Stimulated activated CD8-positive, alpha-beta memory T cell treated with anti-CD3 and anti-CD28 coated beads, Interleukin-12 subunit alpha, Interleukin-12 subunit beta, amount 100 ng/mL, for 1 hour (primary cell): ENCODE results near the gene ZNF106.

ENCODE experiments used
- DNase-seq: peaks from one replicate; pipeline ENCODE4 v3.0.0-alpha.2; 2020; ENCODE audit warnings: low read depth

Gene ZNF106

DNA sequence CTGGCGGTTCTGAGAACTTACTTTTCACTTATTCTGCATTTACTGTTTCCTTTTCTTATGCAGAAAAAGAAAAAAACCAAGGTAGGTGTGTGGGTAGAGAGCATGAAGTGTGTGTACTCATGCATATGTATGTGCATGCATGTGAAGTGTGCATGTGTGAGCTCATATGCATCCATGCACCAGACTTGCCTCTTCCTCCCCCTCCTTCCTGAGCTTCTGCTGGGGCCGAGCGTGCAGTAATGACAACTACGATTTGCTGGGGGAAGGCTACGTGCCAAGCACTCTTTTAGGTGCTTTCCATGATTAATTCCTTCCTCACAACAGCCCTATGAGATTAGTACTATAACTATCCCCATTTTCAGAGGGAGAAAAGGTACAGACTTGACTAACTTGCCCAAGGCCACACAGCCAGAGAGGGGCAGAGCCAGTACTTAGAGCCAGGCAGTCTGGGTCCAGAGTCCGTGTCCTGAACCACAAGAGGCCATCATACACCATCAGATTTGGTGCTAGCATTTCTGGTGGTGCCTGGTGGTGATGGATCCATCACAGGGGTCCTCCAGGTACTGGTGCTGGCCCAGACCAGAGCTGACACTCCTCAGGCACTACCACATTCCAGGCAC lies 85.0 kb downstream of the ZNF106 start:
- no peak for DNase-seq

DNA sequence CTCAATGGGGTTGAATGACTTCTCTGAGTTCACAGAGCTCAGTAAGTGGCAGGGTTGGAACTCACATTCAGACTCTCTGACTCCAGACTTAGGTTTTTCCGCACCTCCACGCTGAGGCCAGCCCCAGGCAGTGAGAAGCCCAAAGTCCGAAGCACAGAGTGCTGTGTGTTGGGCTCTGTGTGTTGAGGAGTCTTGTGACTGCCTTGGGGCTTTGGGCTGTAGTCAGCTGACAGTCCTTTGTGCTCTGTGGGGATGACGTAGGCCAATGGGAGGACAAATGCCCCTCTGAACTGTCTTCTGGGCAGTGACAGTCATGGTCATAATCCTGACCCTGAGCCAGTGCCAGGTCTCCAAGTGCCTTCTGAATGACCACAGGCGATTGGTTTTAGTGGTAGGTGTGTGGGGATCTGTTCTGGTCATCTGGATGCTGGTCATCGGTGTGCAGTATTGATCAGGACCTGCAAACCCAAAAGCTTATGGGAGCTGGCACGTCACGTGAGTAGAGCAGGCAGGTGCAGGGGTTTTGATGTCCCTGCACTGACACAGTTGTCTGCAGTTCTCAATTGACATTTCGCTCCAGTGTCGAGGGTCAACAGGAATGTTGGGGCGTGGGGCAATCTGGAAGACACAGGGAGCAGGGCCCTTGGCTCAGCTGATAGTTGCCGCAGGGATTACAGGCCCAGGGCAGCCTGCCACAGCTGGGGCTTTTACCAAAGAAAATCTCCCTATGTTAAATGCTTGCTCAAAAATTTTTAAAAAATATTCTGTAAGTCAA lies 86.3 kb downstream of the ZNF106 start:
- DNase-seq, result no peak

DNA sequence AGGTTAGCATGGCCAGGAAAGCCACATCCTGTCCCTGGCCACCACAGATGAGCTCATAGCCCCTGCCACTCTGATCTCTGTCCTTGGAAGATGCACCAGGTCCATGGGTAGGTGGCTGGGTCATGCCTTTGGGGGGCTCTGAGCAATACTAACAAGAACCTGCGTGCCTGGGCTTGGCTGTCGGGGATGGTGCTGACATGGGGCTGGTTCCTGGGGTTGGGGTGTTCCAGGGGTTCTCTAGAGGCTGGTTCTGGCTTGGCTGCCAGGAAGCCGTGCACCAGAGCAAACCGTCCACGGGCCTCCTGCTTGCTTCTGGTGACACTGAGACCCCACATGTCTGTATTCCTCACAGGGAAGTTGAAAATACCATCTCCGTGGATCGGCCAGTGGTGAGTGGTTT lies 87.6 kb downstream of the ZNF106 start:
- DNase-seq, result no peak

DNA sequence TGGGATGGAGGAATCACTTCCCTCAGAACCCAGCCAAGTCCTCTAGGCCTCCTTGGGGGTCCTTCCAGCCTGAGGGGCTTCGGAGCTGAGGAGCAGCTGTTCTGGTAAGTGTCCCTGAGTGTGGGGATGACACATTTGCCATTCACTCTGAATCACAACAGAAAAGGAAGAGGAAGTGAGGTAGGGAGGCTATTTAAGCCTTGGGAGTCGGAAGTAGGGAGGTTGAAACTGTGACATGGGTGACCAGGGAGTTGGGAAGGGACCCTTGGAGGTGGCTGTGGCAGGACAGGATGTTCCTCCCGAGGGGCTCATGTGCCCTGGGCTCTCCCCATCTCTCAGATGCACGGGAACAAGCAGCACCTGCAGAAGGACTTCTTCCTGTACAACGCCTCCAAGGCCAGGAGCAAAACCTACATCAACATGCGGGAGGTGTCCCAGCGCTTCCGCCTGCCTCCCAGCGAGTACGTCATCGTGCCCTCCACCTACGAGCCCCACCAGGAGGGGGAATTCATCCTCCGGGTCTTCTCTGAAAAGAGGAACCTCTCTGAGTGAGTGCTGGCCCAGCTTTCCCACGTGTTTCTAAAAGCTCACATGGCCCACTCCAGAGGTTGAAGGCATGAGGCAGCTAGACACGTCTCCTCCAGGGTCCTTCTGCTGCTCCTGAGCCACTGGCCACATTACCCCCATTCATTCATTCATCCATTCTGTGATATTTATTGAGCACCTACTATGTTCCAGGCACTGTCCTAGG lies 88.3 kb downstream of the ZNF106 start:
- no peak for DNase-seq

DNA sequence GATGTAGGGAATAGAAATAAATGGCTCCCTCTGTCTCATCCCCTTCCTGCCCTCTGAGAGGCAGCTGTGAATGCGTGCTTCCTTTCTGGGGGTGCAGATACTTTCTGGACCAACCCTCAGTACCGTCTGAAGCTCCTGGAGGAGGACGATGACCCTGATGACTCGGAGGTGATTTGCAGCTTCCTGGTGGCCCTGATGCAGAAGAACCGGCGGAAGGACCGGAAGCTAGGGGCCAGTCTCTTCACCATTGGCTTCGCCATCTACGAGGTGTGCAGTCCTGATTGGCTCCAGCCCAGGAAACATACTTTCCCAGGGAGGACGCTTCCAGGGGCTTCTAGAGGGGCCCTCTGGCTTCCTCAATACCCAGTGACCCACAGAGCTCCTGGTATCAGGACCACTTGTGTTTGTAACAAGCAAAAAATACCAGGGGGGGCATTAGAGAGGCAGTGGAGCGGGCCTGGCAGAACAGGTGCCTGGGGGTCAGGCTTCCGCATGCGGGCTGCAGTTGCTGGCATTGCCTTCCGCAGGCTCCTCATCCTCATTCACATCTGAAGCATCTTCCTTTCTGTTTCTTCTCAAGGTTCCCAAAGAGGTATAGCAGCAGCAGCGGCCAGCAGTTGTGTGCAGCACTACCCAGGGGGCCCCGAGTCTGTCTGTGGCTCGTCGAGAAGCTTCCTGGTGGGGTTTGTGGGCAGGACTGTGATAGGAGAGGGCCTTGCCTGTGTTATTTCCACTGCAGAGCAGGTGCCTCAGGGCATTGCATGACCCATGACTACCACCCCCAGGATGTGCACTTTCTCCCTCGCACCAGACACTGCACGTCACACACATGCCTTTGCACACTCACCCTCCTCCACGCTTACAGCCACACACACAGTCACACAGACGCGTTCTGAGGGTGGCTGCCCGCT lies 89.1 kb downstream of the ZNF106 start:
- DNase-seq, result no peak

DNA sequence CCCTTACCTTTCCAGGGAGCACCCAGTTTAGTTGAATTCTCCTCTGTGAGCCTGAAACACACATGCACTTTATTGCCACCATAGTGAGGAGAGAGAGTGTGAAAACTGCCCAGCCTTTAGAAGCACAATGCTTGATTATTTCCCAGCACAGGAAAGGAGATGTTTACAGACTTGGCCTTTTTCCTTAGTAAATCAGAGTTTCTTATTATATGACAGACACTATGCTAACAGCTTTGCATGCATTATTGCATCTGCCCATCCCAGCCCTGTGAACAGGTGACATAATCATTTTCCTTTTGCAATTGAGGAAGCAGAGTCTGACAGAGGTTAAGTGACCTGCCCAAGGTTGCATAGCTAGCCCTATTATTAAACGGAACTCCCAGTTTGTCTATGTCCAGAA lies 95.1 kb downstream of the ZNF106 start:
- no peak for DNase-seq

DNA sequence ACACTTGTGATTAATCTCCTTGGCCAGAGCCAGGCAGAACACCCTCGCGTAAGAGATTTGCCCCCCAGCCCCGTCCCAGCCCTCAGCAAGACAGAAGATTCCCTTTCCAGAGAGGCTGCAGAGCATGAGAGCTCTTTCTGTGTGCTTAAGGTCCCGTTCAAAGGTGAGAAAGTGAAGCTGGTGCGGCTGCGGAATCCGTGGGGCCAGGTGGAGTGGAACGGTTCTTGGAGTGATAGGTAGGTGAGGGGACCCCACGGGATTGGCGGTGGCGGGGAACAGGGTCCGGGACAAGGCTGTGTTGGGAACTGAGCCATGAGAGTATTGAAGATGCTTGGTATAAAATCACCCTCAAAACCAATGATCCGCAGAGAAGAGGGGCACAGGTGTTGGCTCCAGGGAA lies 96.8 kb downstream of the ZNF106 start:
- DNase-seq, result no peak

DNA sequence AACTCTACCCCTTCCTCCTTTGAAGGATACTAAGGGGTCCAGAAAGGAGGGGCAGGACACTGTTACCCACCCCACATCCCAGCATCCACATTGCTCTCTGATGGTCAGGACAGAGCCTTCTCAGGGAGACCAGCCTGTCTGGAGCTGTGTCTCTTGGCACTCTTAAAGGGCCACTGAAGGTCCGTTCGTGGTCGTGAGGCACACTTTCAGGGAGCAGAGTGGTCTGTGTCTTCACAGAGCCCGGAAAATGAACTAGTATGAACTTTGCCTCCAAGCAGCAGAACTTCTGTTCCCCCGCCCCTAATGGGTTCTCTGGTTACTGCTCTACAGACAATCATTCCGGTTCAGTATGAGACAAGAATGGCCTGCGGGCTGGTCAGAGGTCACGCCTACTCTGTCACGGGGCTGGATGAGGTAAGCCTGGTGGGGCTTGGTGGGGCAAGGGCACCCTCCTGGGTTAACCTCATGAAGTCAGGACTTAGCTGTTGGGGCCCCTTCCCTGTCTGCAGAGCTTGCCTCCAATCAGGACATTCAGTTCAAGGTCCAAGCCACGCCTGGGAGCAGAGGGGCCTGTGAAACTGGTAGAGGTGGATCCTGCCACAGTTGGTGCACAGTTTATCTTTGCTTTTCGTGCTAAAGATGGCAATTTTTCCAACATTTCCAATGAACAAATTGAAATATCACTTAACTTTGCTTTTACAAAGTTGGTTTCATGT lies 98.5 kb downstream of the ZNF106 start:
- no peak for DNase-seq

DNA sequence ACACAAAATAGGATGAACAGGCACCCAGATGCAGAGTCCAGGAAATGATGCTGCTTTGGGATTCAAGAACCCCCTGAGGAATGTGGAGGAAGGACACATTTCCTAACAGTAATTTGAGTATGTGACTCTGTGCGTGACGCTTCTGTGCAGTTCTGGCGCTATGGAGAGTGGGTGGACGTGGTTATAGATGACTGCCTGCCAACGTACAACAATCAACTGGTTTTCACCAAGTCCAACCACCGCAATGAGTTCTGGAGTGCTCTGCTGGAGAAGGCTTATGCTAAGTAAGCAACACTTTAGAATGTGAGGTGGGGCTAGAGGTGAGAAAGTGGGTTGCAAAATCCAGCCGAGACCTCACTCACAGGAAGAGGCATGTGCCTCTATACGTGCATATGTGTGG lies 103.3 kb downstream of the ZNF106 start:
- no peak for DNase-seq

DNA sequence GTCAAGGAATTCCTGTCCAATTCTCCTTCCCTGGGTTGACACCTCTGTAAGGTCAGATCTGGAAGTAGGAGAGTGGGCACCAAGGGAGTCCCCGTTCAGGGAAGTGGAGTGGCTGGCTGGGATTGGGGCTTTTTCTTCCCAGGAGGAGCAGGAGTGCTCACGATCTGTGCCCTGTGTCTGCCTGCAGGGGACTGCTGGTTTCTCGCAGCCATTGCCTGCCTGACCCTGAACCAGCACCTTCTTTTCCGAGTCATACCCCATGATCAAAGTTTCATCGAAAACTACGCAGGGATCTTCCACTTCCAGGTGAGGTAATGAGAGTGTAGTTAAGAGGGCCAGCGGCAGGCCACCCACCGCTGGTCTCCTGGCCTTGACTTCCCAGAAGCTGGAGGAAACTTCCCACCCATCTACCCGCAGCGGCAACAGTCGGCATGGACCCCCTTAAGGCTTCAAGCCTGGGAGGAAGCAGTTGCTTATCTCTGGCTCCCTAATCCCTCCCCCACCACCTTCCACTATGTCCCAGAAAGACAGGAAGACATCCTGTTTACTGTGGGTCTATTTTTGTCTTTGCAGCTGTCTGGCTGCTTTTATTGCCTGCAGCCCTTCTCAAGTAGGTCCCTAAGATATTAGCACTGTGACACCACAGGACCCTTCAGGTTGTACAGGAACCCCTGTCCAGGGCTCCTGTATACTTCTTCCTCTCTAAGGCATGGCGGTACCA lies 104.8 kb downstream of the ZNF106 start:
- DNase-seq, result no peak

DNA sequence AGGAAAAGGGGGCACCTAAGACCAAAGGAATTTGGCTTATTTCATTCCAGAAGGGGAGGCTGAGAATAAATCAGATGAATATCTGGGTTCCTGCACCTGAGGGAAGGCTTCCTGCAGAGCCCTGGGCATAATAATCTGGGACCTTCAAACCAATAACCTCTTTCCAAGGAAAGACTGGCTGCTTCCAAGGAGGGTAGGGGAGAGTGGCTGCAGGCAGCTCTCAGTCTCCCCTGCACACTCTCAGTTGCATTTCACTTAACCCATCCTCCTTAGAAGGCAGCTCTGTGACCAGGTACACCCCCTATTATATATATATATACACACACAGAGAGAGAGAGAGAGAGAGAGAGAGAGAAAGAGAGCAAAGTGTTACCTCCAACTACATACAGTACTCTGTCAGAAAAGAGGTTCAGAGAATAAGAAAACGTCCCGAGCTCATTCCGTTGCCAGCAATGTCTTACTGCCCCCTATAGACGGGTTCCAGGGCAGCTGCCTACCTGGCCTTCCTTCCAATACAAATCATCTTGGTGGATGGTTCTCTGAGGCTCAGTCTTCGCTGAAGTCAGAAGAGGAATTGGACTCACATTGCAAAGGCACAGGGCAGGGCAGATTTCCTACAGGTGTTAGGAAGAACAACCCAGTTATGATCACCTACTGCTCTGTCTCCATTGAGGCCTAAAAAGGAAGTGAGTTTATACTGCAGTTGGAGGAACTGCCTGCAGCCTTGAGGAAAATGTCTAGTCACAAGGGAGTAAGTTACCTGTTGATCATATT lies 105.5 kb downstream of the ZNF106 start:
- DNase-seq, result no peak

DNA sequence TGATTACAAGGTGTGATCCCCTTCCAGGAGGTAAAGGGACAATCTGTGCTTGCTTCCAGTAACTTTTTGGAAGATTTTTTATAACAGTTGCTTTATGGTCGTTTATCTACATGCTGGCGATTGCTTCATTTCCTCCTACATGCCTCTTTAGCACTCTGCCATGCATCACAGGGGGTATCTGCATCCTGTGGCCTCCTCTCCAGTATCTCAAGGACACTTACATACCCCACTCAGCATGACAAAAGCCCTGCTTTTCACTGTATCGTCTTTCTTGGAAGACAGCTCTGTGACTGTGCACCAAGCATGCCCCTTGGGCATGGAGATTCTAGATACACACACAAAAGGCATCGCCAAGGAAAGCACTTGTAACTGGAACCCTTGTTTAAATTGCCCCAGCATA lies 106.3 kb downstream of the ZNF106 start:
- no peak for DNase-seq

DNA sequence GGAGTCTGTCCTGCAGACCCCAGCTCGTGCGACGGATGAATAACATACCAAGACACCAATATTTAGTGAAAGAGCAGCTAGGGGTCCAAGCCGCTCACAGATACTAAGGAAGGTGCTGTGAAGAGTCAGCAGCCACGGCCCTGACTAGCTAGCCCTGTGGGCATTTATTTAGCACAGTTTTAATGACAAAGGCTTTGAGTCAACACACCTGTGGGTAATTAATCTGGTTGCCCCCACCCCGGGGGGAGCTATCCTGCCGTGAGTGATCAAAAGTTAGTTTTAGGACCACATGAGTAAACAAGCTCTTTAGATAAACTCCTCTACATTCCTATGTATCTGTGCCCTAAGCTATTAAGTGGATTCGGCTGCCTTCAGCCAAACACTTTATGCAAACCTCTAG lies 112.9 kb downstream of the ZNF106 start:
- DNase-seq, result no peak

DNA sequence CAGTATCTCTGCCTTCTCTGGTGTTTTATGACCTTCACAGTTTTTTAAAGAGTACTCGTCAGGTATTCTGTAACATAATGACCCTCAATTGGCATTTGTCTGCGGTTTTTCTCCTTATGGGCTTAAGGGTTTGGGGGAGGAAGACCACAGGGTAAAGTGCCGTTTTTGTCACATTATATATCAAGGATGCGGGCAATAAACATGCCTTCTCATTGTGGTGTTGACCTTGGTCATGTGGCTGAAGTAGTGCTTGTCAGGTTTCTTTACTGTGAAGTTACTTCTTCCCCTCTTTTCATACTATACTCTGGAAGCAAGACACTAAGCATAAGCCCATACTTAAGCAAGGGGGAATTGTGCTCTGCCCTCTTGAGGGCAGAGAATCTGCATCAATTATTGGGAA lies 115.0 kb downstream of the ZNF106 start:
- DNase-seq, result no peak

DNA sequence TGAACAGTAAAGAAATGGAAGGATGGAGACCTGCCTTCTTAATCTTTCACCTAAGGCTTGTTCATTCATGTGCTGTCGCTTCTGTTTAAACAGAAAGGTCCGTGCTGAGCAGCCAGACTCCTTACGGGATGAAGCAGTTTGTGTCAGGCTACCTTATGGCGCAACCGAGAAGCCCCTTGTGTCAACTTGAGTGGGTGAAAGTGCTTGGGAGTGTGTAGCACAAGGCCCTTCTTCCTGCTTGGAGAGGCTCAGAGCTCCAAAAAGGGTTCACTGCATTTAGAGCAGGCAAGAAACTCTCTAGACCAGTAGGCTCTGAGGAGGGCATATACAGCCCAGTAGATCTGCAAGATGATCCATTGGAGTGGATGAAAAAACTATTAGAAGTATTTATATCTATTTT lies 115.7 kb downstream of the ZNF106 start:
- no peak for DNase-seq

DNA sequence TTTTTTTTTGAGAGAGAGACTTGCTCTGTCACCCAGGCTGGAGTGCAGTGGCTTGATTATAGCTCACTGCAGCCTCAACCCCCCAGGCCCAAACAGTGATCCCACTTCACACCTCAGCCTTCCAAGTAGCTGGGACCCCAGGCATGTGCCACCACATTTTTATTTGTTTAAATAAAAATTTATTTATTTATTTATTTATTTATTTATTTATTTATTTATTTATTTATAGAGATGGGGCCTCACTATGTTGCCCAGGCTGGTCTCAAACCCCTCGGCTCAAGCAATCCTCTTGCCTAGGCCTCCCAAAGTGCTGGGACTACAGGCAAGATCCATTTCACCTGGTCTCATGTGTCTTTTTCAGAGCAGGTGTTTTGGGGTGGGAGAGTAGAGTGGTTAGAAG lies 116.1 kb downstream of the ZNF106 start:
- DNase-seq, result no peak

DNA sequence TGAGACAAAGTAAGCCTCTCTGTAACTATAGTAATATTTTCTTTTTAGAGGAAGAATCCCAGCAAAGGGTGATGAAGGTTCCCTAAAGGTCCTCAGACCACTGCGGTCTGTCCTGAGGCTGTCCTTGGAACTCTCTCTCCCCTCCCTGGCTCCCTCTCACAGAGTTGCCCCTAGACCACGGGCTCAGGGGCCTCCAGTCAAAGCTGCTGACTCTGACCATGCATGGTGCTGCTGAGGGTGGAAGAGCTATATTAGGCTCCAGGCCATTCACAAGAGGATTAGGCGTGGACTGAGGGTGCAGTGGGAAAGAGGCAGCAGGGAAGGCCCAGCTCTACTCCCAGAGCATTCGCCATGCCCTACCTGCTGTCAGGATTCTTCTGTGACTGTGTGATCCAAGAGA lies 117.0 kb downstream of the ZNF106 start:
- no peak for DNase-seq

DNA sequence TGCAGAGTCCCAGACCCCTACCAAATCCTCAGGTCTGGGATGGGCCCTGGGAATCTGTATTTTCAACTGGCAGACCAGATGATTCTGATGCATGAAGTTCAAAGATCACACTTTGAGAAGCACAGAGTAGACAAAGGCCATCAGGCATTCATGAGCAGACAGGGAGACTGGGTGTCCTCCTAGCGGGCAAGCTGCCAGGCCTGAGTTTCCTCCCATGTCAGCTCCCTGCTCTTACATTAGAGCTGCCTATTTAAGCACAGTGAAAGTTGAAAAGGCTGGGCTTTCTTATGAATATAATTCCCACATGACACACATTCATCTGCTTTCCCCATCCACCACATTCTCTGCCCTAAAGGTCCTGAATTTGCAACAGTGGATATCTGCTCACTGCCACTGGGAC lies 117.7 kb downstream of the ZNF106 start:
- DNase-seq, result no peak

DNA sequence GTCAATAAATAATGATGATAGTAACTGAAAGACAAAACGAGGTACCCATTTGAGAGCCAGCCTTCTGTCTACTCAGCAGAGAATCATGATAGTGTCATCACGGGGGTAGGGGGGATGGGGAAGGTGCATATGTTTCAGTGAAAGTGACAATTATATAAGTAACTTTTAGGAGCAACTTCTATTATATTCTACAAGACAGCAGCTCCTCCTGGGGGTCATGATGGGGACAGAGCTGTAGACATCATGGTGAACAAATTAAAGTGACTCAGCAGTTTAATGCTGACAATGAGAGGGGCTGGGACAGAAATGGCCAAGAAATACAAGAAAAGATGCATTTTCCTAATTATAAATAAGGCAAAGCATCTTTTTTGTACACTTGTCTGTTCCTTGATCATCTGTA lies 119.8 kb downstream of the ZNF106 start:
- no peak for DNase-seq

DNA sequence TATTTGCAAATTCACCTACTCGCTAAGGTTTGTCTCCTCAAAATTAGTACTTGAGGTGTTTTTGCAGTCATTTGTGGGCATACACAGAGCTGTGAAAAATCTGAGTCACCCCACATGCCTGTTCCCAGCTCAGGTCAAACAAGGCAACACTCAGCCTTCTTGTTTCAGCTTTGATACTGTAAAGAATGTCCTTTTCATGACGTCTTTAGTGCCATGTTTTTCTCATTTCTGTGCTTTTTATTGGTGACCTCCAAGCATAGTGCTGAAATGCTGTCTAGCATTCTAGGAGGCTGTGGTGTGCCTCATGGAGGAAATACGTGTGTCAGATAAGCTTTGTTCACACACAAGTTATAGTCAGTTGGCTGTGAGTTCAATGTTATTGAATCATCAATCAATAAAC lies 122.8 kb downstream of the ZNF106 start:
- DNase-seq, result no peak
